Mesendoderm (in vitro differentiated cells): Measurements from ENCODE around the gene PSME1. TPM values are rescaled to one million over a fixed set of nuclear protein-coding genes. Genes with fewer than 3 reads are reported as not detected.

Experiments used
- DNase-seq: peaks from one replicate; pipeline ENCODE4 v3.0.0; 2013
- H2AK5ac ChIP-seq: 2 replicates; pipeline ENCODE4 v1.6.1; 2013; ENCODE audit warnings: low read length, inconsistent platforms
- H2BK120ac ChIP-seq: 2 replicates; pipeline ENCODE4 v1.6.1; 2013; ENCODE audit warnings: low read depth, mild to moderate bottlenecking, low read length, moderate library complexity, mixed read lengths
- H2BK15ac ChIP-seq: replicated peaks from 2 replicates; pipeline ENCODE4 v1.6.1; 2013; ENCODE audit warnings: low read depth, mild to moderate bottlenecking, moderate library complexity
- H2BK5ac ChIP-seq: 2 replicates; pipeline ENCODE4 v1.6.1; 2013; ENCODE audit warnings: low read length, inconsistent platforms
- H3K18ac ChIP-seq: 2 replicates; pipeline ENCODE4 v1.6.1; 2013; ENCODE audit warnings: mild to moderate bottlenecking, low read length, mixed read lengths
- H3K23ac ChIP-seq: one replicate; pipeline ENCODE4 v1.6.1; 2013; ENCODE audit warnings: low read length
- H3K27ac ChIP-seq: 2 replicates; pipeline ENCODE4 v1.5.1; 2013; ENCODE audit warnings: low read depth, mild to moderate bottlenecking, inconsistent platforms, low read length, moderate library complexity
- H3K27me3 ChIP-seq: 2 replicates; pipeline ENCODE4 v1.6.1; 2013; ENCODE audit warnings: low read length, control low read depth, mild to moderate bottlenecking, inconsistent platforms; ENCODE audit not compliant: insufficient read depth, poor library complexity
- H3K36me3 ChIP-seq: 2 replicates; pipeline ENCODE4 v1.6.1; 2013; ENCODE audit warnings: low read length, inconsistent platforms; ENCODE audit not compliant: control insufficient read depth, insufficient read depth
- H3K4ac ChIP-seq: one replicate; pipeline ENCODE4 v1.6.1; 2013; ENCODE audit warnings: low read depth, mild to moderate bottlenecking, low read length, moderate library complexity
- H3K4me1 ChIP-seq: 2 replicates; pipeline ENCODE4 v1.6.1; 2013; ENCODE audit warnings: low read depth, low read length, inconsistent platforms; ENCODE audit not compliant: control insufficient read depth
- H3K4me2 ChIP-seq: 2 replicates; pipeline ENCODE4 v1.6.1; 2013; ENCODE audit warnings: low read length
- H3K4me3 ChIP-seq: 2 replicates; pipeline ENCODE4 v1.5.1; 2013; ENCODE audit warnings: mild to moderate bottlenecking, low read length
- H3K56ac ChIP-seq: one replicate; pipeline ENCODE4 v1.6.1; 2013; ENCODE audit warnings: low read length
- H3K79me1 ChIP-seq: 2 replicates; pipeline ENCODE4 v1.6.1; 2013; ENCODE audit warnings: low read length, inconsistent platforms
- H3K79me2 ChIP-seq: 2 replicates; pipeline ENCODE4 v1.6.1; 2013; ENCODE audit warnings: mild to moderate bottlenecking, low read length; ENCODE audit not compliant: control insufficient read depth, insufficient read depth
- H3K9ac ChIP-seq: 2 replicates; pipeline ENCODE4 v1.6.1; 2013; ENCODE audit warnings: low read length, inconsistent platforms
- H4K5ac ChIP-seq: one replicate; pipeline ENCODE4 v1.6.1; 2013; ENCODE audit warnings: low read length
- H4K8ac ChIP-seq: one replicate; pipeline ENCODE4 v1.6.1; 2013; ENCODE audit warnings: low read depth, mild to moderate bottlenecking, control low read depth, low read length, moderate library complexity
- WGBS: extraction: QIAGEN DNeasy Blood & Tissue Kit; methylation state at CpG from one replicate; pipeline ENCODE4 v1.1.7; 2013; ENCODE audit warnings: low lambda C conversion rate, missing lambda C conversion rate; ENCODE audit not compliant: insufficient coverage; ENCODE audit errors: extremely low coverage; 5-methylcytosine and 5-hydroxymethylcytosine counted together
- polyA plus RNA-seq, 2 experiments: library from polyadenylated mRNA; stranded (reverse); fragments of 200-250 nt; gene quantifications; one replicate each; pipeline ENCODE4 v1.2.3, GENCODE V29; 2013

PSME1 gene
- 30.5 TPM for polyA plus RNA-seq (2013, experiment 1 of 2)
- 31.4 TPM for polyA plus RNA-seq (2013, experiment 2 of 2)

DNA sequence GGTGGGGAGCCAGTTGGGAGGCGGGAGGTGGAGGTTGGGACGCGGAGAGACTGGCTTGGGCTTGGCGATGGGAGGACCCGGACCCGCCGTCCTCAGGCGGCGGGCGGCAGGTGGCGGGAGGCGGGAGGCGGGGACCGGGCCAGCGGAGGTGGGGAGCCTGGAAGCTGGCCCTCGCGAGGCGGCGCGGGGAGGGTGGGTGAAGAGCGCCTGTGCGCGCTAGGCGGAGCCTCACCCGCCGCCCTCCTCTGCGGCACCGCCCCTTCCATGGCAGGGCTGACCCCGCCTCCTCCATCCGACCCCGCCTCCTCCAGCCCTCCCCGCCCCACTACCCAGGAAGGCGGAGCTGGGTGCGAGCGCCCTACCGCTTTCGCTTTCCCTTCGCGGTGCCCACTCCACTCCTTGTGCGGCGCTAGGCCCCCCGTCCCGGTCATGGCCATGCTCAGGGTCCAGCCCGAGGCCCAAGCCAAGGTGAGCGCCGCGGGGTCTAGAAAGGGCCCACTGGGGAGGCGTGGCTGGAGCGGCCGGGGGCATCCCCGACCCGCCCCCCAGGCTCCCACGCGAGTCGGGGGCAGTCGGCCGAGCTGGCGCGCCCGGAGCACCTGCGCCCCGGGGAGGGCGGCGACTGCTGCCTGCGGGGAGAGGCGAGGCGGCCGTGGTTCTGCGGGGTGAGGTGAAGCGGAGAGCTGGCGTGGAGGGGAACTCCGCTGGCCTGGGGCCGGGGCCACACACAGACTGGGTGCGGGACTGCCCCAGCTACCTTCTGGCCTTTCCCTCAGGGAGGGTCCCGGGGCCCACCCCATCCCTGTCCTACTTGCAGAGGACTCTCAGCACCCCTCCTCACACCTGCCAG lies at the start of gene PSME1:
Gene PSME1 (plus strand): TSS at position 361 of the 850 bp plus-strand sequence. CDS start 69 bp downstream, at position 430.
- Histone ChIP-seq H4K5ac (no peak within 1 kb of the TSS), H2BK120ac (no peak within 1 kb of the TSS), H3K9ac (peak within 1 kb of the TSS; percentile 85), H3K4ac (peak within 1 kb of the TSS; percentile 43), H4K8ac (no peak within 1 kb of the TSS), H2BK5ac (no peak within 1 kb of the TSS), H3K4me3 (peak within 1 kb of the TSS; percentile 72), H2AK5ac (no peak within 1 kb of the TSS), H3K79me1 (peaks cover 9% of the 10 kb centered on the region), H3K56ac (peak within 1 kb of the TSS; percentile 87), H3K18ac (peak within 1 kb of the TSS; percentile 21), H3K27me3 (no peaks in the 10 kb centered on the region), H2BK15ac (no peak within 1 kb of the TSS), H3K27ac (no peak within 1 kb of the TSS), H3K23ac (peak within 1 kb of the TSS; percentile 31), H3K4me1 (peaks cover 4% of the 10 kb centered on the region), H3K4me2 (peak within 1 kb of the TSS; percentile 65), H3K79me2 (peaks cover 13% of the 10 kb centered on the region), H3K36me3 (peaks cover 5% of the 10 kb centered on the region)
- no CpG with 5 or more reads among the region's 75 CpGs for WGBS
- peak; percentile 87 for DNase-seq

DNA sequence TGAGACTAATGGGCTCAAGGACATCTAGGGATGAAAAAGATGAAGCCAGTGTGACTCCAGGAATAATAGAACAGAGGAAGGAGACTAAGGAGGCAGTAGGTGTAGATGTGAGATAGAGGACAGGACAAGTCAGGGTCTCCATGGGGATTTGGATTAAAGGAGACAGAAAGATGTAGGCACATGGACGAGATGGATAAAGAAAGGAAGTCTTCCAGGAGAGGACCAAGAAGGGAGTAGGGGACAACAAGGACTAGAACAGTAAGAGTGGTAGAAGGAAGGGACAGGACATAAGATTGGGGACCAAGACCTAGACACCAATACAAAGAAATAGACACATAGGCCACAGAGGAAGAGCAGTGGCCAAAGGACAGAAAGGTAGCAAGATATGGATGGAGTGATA lies 49.0 kb upstream of the PSME1 start:
- Histone ChIP-seq H3K27ac (no peak overlapping the region), H3K27me3 (no peaks in the 10 kb centered on the region), H3K79me2 (no peaks in the 10 kb centered on the region), H3K23ac (no peak overlapping the region), H2AK5ac (no peak overlapping the region), H3K18ac (no peak overlapping the region), H3K79me1 (no peaks in the 10 kb centered on the region), H2BK15ac (no peak overlapping the region), H3K4me3 (no peak overlapping the region), H4K8ac (no peak overlapping the region), H3K4ac (no peak overlapping the region), H3K9ac (no peak overlapping the region), H3K4me2 (no peak overlapping the region), H3K4me1 (peaks cover 4% of the 10 kb centered on the region), H2BK120ac (no peak overlapping the region), H2BK5ac (no peak overlapping the region), H4K5ac (no peak overlapping the region), H3K36me3 (no peaks in the 10 kb centered on the region), H3K56ac (no peak overlapping the region)
- no peak for DNase-seq
- no CpG with 5 or more reads among the region's 1 CpG for WGBS

DNA sequence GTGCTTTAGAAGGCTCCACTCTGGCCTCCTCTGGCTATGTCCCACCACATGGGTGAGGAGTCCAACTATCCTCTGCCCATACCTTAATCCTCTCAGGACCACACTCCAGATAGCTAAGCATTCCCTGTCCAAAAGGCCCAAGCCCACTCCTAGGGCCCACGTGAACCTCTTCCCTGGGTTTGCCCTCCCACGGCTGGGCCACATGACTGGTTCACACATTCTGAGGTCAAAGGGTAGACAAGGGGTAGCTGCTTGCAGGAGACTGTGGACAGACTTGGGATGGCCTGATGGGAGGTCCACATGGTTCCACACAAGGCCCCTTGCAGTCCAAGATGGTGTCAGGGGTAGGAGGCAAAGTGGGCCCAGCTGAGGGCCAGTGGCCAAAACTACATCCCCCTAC lies 47.9 kb upstream of the PSME1 start:
- no peak overlapping the region for H3K27ac ChIP-seq
- no peak overlapping the region for H3K4me3 ChIP-seq
- H3K79me1 ChIP-seq: no peaks in the 10 kb centered on the region
- WGBS: no CpG with 5 or more reads among the region's 2 CpGs
- no peak overlapping the region for H2BK15ac ChIP-seq
- no peak overlapping the region for H3K9ac ChIP-seq
- no peak overlapping the region for H4K8ac ChIP-seq
- H2AK5ac ChIP-seq: no peak overlapping the region
- no peaks in the 10 kb centered on the region for H3K79me2 ChIP-seq
- H3K23ac ChIP-seq: no peak overlapping the region
- H3K27me3 ChIP-seq: no peaks in the 10 kb centered on the region
- H3K4ac ChIP-seq: no peak overlapping the region
- H3K36me3 ChIP-seq: no peaks in the 10 kb centered on the region
- H3K4me2 ChIP-seq: no peak overlapping the region
- no peak overlapping the region for H4K5ac ChIP-seq
- no peak overlapping the region for H3K56ac ChIP-seq
- H3K4me1 ChIP-seq: no peaks in the 10 kb centered on the region
- no peak overlapping the region for H2BK5ac ChIP-seq
- no peak overlapping the region for H3K18ac ChIP-seq
- DNase-seq: no peak
- no peak overlapping the region for H2BK120ac ChIP-seq

DNA sequence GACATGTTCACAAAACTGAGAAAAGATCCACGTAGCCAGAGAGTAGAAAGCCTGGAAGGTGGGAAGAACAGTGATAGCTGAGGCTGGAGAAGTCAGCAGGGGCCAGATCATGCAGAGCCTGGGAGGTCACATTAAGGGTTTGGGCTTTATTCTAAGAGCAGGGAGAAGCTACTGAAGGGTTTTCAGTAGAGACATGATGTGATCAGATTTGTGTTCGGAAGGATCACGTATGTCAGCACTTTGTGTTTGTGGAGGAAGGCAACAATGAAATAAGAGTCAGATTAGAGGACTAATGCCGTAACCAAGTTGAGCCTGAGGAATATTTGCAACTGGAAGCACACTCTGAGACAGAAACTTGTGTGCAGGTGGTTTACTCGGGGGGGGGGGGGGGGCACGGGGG lies 46.1 kb upstream of the PSME1 start:
- Histone ChIP-seq H3K27ac (no peak overlapping the region), H3K79me1 (peaks cover 2% of the 10 kb centered on the region), H3K4me2 (no peak overlapping the region), H3K9ac (no peak overlapping the region), H3K27me3 (no peaks in the 10 kb centered on the region), H2BK120ac (no peak overlapping the region), H3K4me3 (no peak overlapping the region), H3K56ac (no peak overlapping the region), H3K23ac (no peak overlapping the region), H3K18ac (no peak overlapping the region), H3K79me2 (peaks cover 6% of the 10 kb centered on the region), H3K4me1 (peaks cover 3% of the 10 kb centered on the region), H4K8ac (no peak overlapping the region), H2AK5ac (no peak overlapping the region), H4K5ac (no peak overlapping the region), H2BK15ac (no peak overlapping the region), H2BK5ac (no peak overlapping the region), H3K4ac (no peak overlapping the region), H3K36me3 (no peaks in the 10 kb centered on the region)
- WGBS: no CpG with 5 or more reads among the region's 6 CpGs
- DNase-seq: no peak

DNA sequence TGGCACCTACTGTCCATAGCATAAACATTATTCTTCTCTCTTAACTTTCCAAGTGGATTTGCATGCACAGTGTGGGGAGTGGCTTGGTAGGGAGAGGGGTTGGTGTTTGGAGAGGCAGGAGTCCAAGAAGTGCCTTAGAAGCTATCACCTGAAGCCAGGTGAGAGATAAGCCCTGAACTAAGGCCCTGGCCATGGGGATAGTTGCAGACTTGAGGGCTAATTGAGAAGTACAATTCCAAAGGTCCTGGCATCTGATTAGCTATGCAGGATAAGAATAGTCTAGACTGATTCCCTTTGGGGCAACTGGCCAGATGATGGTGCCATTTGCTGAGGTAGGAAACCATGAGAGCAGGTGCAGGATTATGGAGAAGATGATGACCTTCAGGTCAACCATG lies 43.9 kb upstream of the PSME1 start:
- H3K4me1 ChIP-seq: peaks cover 7% of the 10 kb centered on the region
- H2AK5ac ChIP-seq: no peak overlapping the region
- H3K79me2 ChIP-seq: peaks cover 10% of the 10 kb centered on the region
- no peak overlapping the region for H4K5ac ChIP-seq
- H3K23ac ChIP-seq: no peak overlapping the region
- no peak overlapping the region for H3K9ac ChIP-seq
- H3K18ac ChIP-seq: no peak overlapping the region
- no peak overlapping the region for H3K4me3 ChIP-seq
- H2BK15ac ChIP-seq: no peak overlapping the region
- no peaks in the 10 kb centered on the region for H3K27me3 ChIP-seq
- DNase-seq: peak; percentile 11
- no peak overlapping the region for H2BK5ac ChIP-seq
- no peak overlapping the region for H3K27ac ChIP-seq
- peaks cover 14% of the 10 kb centered on the region for H3K79me1 ChIP-seq
- H4K8ac ChIP-seq: no peak overlapping the region
- H3K4me2 ChIP-seq: no peak overlapping the region
- H3K36me3 ChIP-seq: peaks cover 1% of the 10 kb centered on the region
- no peak overlapping the region for H3K56ac ChIP-seq
- H2BK120ac ChIP-seq: no peak overlapping the region
- H3K4ac ChIP-seq: no peak overlapping the region
